SIG-M5 treated with dmso at 0.1 percent for 504 hours (cell line): ENCODE results near the gene ADTRP.

ENCODE experiments used
- DNase-seq: peaks from one replicate; lab custom pipeline; 2025; ENCODE audit not compliant: unreplicated experiment; lab: John Stamatoyannopoulos, UW

The ADTRP gene

GRCh38 chr6:11774426-11774825 lies 4.2 kb downstream of the ADTRP start:
- peak; percentile 6 for DNase-seq

GRCh38 chr6:11773581-11773980 lies 5.0 kb downstream of the ADTRP start:
- DNase-seq: no peak

- no peak for DNase-seq
Observed at GRCh38 chr6:11773013-11773412, 5.6 kb downstream of the ADTRP start.

GRCh38 chr6:11772109-11772825 lies 6.3 kb downstream of the ADTRP start:
- DNase-seq: peak; percentile 47

DNA sequence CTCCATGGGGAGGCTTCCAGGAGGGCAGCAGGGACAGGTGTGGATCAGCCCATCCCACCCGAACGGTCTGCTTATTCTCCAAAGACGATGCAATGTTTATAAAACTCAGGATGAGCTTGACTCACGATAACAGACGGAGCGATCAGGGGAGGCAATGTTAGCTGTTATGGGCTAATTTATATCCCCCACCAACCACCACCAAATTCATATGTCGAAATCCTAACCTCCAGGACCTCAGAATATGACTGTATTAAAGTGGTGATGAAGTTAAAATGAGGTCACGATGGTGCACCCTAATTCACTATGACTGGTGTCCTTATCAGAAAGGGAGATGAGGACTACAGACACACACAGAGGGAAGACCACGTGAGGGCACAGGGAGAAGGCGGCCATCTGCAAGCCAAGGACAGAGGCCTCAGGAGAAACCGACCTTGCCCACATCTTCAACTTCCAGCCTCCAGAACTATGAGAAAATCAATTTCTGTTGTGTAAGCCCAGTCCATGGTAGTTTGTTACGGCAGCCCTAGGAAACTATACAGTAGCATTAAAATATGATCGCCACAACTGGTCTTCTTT lies 7.0 kb downstream of the ADTRP start:
- DNase-seq: peak; percentile 18

- peak; percentile 84 for DNase-seq
Observed at GRCh38 chr6:11770546-11771466, 7.8 kb downstream of the ADTRP start.

DNA sequence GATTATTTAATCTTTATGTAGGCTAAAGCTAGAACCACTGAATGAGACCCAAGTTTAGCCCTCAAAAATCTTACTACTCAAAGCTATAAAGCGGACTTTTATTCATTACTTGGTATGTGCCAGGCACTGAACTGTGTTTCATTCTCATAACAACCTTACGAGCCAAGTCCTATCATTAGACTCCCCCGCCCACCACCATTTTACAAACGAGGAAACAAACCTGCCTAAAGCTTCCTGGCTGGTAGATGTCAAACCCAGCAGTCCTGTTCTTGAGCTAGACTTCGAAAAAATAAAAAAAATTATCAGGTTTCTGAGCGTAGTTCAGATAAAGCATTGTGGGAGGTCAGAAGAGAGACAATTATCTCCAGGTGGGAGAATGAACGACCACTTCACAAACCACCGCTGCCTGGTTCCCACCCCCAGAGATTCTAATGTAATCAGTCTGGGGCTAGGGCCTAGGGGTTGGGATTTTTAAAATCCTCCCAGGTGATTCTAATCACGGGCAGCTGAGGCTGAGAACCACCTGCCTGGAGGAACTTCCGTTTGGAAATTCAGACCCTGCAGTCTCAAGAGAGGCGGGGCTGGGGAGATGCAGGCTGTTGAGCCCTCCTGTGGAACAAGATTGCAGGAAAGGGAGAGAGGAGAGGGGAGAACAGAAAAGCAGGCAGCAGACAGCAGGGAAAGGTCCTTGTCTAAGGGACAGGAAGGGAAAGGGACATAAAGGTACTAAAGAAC lies 8.6 kb downstream of the ADTRP start:
- DNase-seq: no peak

- DNase-seq: no peak
Observed at GRCh38 chr6:11769244-11769643, 9.4 kb downstream of the ADTRP start.

GRCh38 chr6:11767978-11768756 lies 10.4 kb downstream of the ADTRP start:
- DNase-seq: no peak

GRCh38 chr6:11767458-11767857 lies 11.1 kb downstream of the ADTRP start:
- DNase-seq: no peak

DNA sequence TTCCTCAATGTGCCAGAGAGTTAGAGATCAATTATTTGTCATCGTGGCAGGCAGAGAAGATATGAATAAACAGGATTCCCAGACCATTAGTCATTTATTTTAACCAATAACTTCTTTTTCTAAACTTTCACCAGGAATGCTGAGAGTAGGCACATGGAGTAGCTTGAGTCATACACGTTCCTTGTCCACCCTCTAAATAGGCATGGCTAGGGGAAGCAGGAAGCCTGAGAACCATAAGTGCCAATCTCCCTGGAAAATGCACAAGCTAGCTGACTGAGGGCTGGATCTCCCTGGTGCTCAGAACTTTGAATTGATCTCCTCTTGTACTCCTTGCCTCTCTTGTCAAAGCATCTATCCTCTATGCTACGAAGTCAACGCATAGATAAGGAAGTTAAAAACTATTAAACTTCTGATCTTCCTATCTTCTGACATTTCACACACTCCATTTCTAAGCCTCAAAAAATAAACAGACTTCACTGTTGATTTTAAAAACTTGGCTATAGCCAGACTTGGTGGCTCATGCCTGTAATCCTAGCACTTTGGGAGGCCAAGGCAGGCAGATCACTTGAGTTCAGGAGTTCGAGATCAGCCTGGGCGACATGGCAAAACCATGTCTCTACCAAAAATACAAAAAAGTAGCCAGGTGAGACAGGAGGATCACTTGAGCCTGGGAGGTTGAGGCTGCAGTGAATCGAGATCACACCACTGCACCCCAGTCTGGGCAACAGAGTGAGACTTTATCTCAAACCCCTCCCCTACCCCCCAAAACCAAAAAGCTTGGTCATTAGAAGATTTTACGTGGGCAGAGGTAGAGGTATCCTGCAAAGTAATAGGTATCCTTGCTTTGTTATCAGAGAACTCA lies 11.8 kb downstream of the ADTRP start:
- DNase-seq: no peak

GRCh38 chr6:11766043-11766442 lies 12.6 kb downstream of the ADTRP start:
- DNase-seq: no peak

DNA sequence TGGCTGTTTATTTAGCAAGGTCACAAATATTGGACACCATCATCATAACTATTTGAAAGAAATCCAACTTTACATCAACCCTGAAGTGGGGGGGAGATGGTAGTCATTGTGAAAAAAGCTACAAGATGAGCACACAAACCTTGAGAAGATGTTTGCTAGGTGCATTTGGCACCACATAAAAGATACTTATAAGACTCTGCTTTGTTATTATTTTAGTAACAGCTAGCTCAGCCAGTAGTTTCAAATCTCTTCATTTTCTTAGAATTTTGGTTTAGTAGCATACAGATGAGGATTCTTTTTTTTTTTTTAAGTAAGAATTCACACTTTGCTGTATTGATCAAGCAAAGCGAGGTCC lies 14.4 kb downstream of the ADTRP start:
- DNase-seq: no peak

- no peak for DNase-seq
Observed at GRCh38 chr6:11763460-11764249, 14.9 kb downstream of the ADTRP start.

- no peak for DNase-seq
Observed at GRCh38 chr6:11762794-11763459, 15.7 kb downstream of the ADTRP start.

GRCh38 chr6:11761744-11762620 lies 16.6 kb downstream of the ADTRP start:
- no peak for DNase-seq

DNA sequence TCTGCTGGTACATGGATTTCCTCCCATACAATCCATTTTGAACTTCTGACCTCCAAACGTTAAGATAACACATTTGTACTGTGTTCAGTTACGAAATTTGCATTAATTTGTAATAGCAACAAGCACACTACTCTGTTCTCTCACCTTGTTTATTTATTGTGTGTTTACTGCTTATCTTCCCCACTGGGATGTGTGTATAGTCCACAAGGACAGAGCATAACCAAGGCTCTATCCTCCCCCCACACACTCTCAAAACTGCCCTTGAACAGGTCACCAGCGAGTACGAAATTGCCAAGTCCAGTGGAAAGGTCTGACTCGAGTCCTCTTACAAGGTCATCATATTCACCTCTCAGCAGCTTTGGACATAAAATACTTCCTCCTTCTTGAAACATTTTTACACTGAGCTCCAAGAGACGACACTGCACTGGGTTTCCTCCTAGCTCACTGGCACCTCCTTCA lies 18.6 kb downstream of the ADTRP start:
- DNase-seq: no peak
